K562 (cell line): ENCODE data around the gene TUBA4B. TPM values are rescaled to one million over a fixed set of nuclear protein-coding genes. Genes with fewer than 3 reads are reported as not detected.

Experiments
- CBX1 ChIP-seq: sonication (generic); IDR thresholded peaks from 2 replicates; pipeline ENCODE4 v1.6.1; 2016; ENCODE audit warnings: antibody characterized with exemption, low read depth, mild to moderate bottlenecking
- HSF4 ChIP-seq: fragments of 250-450 bp; sonication (Bioruptor Pico); IDR thresholded peaks from 2 replicates; pipeline ENCODE4 v2.1.2; 2022; ENCODE audit warnings: mild to moderate bottlenecking, moderate library complexity, borderline replicate concordance
- POLR2A ChIP-seq: fragments of 450-650 bp; conservative IDR thresholded peaks from 2 replicates; pipeline ENCODE4 v1.6.1; 2016
- SLC30A9 ChIP-seq: fragments of 250-450 bp; sonication (Bioruptor Pico); IDR thresholded peaks from 2 replicates; pipeline ENCODE4 v1.8.0; 2022; ENCODE audit warnings: mild to moderate bottlenecking, moderate library complexity
- TAF9B ChIP-seq: fragments of 450-650 bp; IDR thresholded peaks from 2 replicates; pipeline ENCODE4 v1.6.1; 2018; ENCODE audit warnings: mild to moderate bottlenecking; ENCODE audit not compliant: partially characterized antibody
- YY1 ChIP-seq, 3 experiments: IDR thresholded peaks; 2 replicates each; pipeline ENCODE4 v1.6.1; 2011; ENCODE audit warnings: low read length in 2 of 3, mild to moderate bottlenecking in 2 of 3, moderate library complexity in 2 of 3, borderline replicate concordance in 1 of 3, control low read depth in 1 of 3, low read depth in 1 of 3; ENCODE audit not compliant: insufficient read depth in 3 of 3, insufficient replicate concordance in 2 of 3, control insufficient read depth in 1 of 3, insufficient read length in 1 of 3; ENCODE audit errors: extremely low read depth in 1 of 3
- ZNF217 ChIP-seq: sonication (generic); formaldehyde crosslinking; IDR thresholded peaks from 2 replicates; pipeline ENCODE4 v1.8.0; 2022; ENCODE audit warnings: mild to moderate bottlenecking, missing genetic modification reagents
- ZNF584 ChIP-seq: fragments of 200-800 bp; sonication (Bioruptor generic); IDR thresholded peaks from 2 replicates; pipeline ENCODE4 v1.6.1; 2016; ENCODE audit warnings: low read depth, mild to moderate bottlenecking, missing genetic modification characterization, missing compliant biosample characterization
- polyA plus RNA-seq, 8 experiments: library from polyadenylated mRNA; depleted of rRNA in 4 of 8; stranded (reverse) in 5 of 8; unstranded in 3 of 8; fragments of >200 nt; fragmentation: Nextera tagmentation in 2 of 8; fragmentation: Illumina TruSeq in 1 of 8; extraction: Ambion mirVana in 2 of 8; extraction: Trizol in 1 of 8; gene quantifications; 2 replicates each; pipeline versions ENCODE4 v1.2.1 to v1.2.3, GENCODE V29; 2011 to 2014; ENCODE audit warnings: inconsistent platforms in 1 of 8, missing spikeins in 1 of 8
- total RNA-seq, 7 experiments: library from RNA; depleted of rRNA in 6 of 7; stranded (reverse); fragments of >200 nt in 6 of 7; fragmentation: Illumina TruSeq in 2 of 7; extraction: Trizol in 2 of 7; gene quantifications; 2 replicates each; pipeline versions ENCODE4 v1.2.1 to v1.2.3, GENCODE V29; 2011 to 2021; ENCODE audit warnings: low replicate concordance in 1 of 7
- TF ChIP-seq, protein P1 (sequence below), 2 experiments: fragments of 450-650 bp; formaldehyde crosslinking in 1 of 2; IDR thresholded peaks; 2 replicates each; pipeline versions ENCODE4 v1.4.0 to v1.6.1; 2014 to 2020; ENCODE audit warnings: mild to moderate bottlenecking in 2 of 2, borderline replicate concordance in 1 of 2, low read depth in 1 of 2
- TF ChIP-seq, protein P2 (sequence below): fragments of 450-650 bp; IDR thresholded peaks from 2 replicates; pipeline ENCODE4 v1.6.1; 2016; ENCODE audit warnings: mild to moderate bottlenecking
- TF ChIP-seq, protein P3 (sequence below): fragments of 450-650 bp; formaldehyde crosslinking; IDR thresholded peaks from 2 replicates; pipeline ENCODE4 v1.4.0; 2020; ENCODE audit warnings: mild to moderate bottlenecking, moderate library complexity
- TF ChIP-seq, protein P4 (sequence below): sonication (generic); formaldehyde crosslinking; IDR thresholded peaks from 2 replicates; pipeline ENCODE4 v1.9.0; 2022; ENCODE audit warnings: mild to moderate bottlenecking, missing genetic modification reagents

TUBA4B gene
- total and polyA plus RNA-seq, 9 of the 15 experiments (the other 6 are each of a cell fraction or from before 2014, with no cell fraction given), result 0.04 TPM; not detected in 8

DNA sequence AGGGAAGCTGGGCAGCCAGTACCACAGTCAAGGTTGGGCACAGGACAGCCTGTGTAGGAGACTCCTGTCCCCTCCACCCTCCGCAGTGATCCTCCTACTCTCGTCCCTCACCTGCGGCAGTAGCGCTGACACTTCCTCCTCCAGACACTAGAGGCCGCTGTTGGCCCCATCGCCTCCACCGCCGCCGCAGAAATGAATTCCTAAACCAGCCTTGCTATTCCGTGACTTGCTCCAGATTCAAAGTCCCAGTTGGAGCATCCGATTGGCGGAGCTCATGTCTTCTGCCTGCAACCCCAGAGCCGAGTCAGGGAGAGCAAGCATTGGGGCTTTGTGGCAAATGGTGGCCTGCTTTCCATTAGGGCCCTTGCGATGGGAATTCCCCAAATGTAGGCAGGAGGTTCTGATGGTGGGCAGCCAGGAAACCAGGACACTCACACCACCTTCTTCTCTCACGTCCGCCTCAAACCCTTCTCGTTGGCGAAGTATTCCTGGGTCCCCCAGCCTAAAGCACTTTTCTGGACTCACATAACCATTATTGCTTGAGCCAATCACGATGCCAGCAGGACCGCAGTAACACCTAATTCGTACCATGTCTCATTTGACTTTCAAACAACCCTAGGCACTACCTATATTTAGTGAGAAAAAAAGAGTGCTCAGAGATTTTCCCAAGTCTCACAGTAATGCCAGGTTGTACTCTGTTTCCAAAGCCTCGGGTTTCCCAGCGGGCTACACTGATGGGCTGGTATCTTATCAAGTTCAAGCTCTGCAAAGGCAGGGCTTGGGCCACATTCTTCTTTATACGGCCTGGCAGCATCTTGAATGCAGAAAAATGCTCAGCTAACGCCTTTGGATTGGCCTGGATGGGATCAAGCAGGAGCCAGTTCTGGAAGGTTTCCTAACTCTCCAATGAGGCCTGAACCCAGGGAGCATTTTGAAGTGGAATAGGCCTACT lies 24.9 kb downstream of the TUBA4B start (continued):
- TF ChIP-seq, protein P1, sequence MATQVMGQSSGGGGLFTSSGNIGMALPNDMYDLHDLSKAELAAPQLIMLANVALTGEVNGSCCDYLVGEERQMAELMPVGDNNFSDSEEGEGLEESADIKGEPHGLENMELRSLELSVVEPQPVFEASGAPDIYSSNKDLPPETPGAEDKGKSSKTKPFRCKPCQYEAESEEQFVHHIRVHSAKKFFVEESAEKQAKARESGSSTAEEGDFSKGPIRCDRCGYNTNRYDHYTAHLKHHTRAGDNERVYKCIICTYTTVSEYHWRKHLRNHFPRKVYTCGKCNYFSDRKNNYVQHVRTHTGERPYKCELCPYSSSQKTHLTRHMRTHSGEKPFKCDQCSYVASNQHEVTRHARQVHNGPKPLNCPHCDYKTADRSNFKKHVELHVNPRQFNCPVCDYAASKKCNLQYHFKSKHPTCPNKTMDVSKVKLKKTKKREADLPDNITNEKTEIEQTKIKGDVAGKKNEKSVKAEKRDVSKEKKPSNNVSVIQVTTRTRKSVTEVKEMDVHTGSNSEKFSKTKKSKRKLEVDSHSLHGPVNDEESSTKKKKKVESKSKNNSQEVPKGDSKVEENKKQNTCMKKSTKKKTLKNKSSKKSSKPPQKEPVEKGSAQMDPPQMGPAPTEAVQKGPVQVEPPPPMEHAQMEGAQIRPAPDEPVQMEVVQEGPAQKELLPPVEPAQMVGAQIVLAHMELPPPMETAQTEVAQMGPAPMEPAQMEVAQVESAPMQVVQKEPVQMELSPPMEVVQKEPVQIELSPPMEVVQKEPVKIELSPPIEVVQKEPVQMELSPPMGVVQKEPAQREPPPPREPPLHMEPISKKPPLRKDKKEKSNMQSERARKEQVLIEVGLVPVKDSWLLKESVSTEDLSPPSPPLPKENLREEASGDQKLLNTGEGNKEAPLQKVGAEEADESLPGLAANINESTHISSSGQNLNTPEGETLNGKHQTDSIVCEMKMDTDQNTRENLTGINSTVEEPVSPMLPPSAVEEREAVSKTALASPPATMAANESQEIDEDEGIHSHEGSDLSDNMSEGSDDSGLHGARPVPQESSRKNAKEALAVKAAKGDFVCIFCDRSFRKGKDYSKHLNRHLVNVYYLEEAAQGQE (IDR thresholded peaks at IDR 0.05; ENCODE audit: borderline replicate concordance), result peak; percentile 59
- TF ChIP-seq, protein P1 (CRISPR knock-in tag; IDR thresholded peaks at IDR 0.05; ENCODE audit: low read depth), result no peak; the same call in 1 of the 2 replicates
- no peak for TF ChIP-seq TAF9B
- no peak for TF ChIP-seq POLR2A
- no peak for TF ChIP-seq SLC30A9 (CRISPR knock-in tag)
- no peak for TF ChIP-seq CBX1
- no peak for TF ChIP-seq HSF4 (CRISPR knock-in tag)
- TF ChIP-seq, protein P2, sequence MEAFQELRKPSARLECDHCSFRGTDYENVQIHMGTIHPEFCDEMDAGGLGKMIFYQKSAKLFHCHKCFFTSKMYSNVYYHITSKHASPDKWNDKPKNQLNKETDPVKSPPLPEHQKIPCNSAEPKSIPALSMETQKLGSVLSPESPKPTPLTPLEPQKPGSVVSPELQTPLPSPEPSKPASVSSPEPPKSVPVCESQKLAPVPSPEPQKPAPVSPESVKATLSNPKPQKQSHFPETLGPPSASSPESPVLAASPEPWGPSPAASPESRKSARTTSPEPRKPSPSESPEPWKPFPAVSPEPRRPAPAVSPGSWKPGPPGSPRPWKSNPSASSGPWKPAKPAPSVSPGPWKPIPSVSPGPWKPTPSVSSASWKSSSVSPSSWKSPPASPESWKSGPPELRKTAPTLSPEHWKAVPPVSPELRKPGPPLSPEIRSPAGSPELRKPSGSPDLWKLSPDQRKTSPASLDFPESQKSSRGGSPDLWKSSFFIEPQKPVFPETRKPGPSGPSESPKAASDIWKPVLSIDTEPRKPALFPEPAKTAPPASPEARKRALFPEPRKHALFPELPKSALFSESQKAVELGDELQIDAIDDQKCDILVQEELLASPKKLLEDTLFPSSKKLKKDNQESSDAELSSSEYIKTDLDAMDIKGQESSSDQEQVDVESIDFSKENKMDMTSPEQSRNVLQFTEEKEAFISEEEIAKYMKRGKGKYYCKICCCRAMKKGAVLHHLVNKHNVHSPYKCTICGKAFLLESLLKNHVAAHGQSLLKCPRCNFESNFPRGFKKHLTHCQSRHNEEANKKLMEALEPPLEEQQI, result no peak
- peak in 1 of 3 experiments; percentile 32 for TF ChIP-seq YY1 (IDR thresholded peaks at IDR 0.05; ENCODE audit: borderline replicate concordance in 1 of 3, control insufficient read depth in 1 of 3, extremely low read depth in 1 of 3, insufficient read depth in 3 of 3, insufficient read length in 1 of 3, insufficient replicate concordance in 2 of 3, low read depth in 1 of 3, low read length in 2 of 3)
- TF ChIP-seq ZNF217 (CRISPR knock-in tag), result no peak
- TF ChIP-seq, protein P3, sequence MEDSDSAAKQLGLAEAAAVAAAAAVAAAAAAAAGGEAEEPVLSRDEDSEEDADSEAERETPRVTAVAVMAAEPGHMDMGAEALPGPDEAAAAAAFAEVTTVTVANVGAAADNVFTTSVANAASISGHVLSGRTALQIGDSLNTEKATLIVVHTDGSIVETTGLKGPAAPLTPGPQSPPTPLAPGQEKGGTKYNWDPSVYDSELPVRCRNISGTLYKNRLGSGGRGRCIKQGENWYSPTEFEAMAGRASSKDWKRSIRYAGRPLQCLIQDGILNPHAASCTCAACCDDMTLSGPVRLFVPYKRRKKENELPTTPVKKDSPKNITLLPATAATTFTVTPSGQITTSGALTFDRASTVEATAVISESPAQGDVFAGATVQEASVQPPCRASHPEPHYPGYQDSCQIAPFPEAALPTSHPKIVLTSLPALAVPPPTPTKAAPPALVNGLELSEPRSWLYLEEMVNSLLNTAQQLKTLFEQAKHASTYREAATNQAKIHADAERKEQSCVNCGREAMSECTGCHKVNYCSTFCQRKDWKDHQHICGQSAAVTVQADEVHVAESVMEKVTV (CRISPR knock-in tag), result 0 out of 2 replicates have a peak, but pooled peaks have one; percentile 7
- TF ChIP-seq ZNF584 (CRISPR knock-in tag), result no peak
- TF ChIP-seq, protein P4, sequence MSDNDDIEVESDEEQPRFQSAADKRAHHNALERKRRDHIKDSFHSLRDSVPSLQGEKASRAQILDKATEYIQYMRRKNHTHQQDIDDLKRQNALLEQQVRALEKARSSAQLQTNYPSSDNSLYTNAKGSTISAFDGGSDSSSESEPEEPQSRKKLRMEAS (CRISPR knock-in tag), result 0 out of 2 replicates have a peak, but pooled peaks have one; percentile 28
